Endodermal cell (in vitro differentiated cells): ENCODE data around the gene STAMBP. TPM values are rescaled to one million over a fixed set of nuclear protein-coding genes. Genes with fewer than 3 reads are reported as not detected.

ENCODE experiments used
- DNase-seq: peaks from one replicate; pipeline ENCODE4 v3.0.0-alpha.2; 2017
- H3K27ac ChIP-seq: 2 replicates; pipeline ENCODE4 v1.5.1; 2013; ENCODE audit warnings: mild to moderate bottlenecking, low read depth, low read length, moderate library complexity
- H3K27me3 ChIP-seq: 2 replicates; pipeline ENCODE4 v1.6.1; 2013; ENCODE audit warnings: mild to moderate bottlenecking, low read length, moderate library complexity; ENCODE audit not compliant: insufficient read depth, control insufficient read depth, poor library complexity, severe bottlenecking
- H3K36me3 ChIP-seq: 2 replicates; pipeline ENCODE4 v1.7.0; 2013; ENCODE audit warnings: mild to moderate bottlenecking, low read length, moderate library complexity; ENCODE audit not compliant: control insufficient read depth, insufficient read depth
- H3K4me1 ChIP-seq: one replicate; pipeline ENCODE4 v1.7.0; 2013; ENCODE audit warnings: low read length; ENCODE audit not compliant: control insufficient read depth, insufficient read depth
- H3K4me3 ChIP-seq: 2 replicates; pipeline ENCODE4 v1.5.1; 2013; ENCODE audit warnings: mild to moderate bottlenecking, low read length, moderate library complexity
- H3K9ac ChIP-seq: 2 replicates; pipeline ENCODE4 v1.6.1; 2013; ENCODE audit warnings: mild to moderate bottlenecking, low read length, moderate library complexity; ENCODE audit not compliant: poor library complexity, severe bottlenecking; ENCODE audit errors: extremely low read depth
- H3K9me3 ChIP-seq: 2 replicates; pipeline ENCODE4 v1.6.1; 2013; ENCODE audit warnings: mild to moderate bottlenecking, low read length, moderate library complexity; ENCODE audit not compliant: control insufficient read depth
- H3K27ac Mint-ChIP-seq: 2 replicates; pipeline ENCODE4 v1.8.0; 2020; ENCODE audit warnings: mixed read lengths
- H3K27me3 Mint-ChIP-seq: 2 replicates; pipeline ENCODE4 v1.8.0; 2021; ENCODE audit warnings: mild to moderate bottlenecking, mixed read lengths; ENCODE audit not compliant: insufficient read depth
- H3K36me3 Mint-ChIP-seq: 2 replicates; pipeline ENCODE4 v1.8.0; 2020; ENCODE audit warnings: low read depth, mixed read lengths
- H3K4me1 Mint-ChIP-seq: 2 replicates; pipeline ENCODE4 v1.8.0; 2020; ENCODE audit warnings: mixed read lengths
- H3K4me3 Mint-ChIP-seq: 2 replicates; pipeline ENCODE4 v1.8.0; 2020; ENCODE audit warnings: mild to moderate bottlenecking, moderate library complexity, mixed read lengths
- H3K9me3 Mint-ChIP-seq: 2 replicates; pipeline ENCODE4 v1.8.0; 2020; ENCODE audit warnings: mild to moderate bottlenecking, mixed read lengths
- CTCF ChIP-seq: fragments of 200-600 bp; sonication (generic); conservative IDR thresholded peaks from 2 replicates; pipeline ENCODE4 v1.5.0; 2021; ENCODE audit warnings: antibody characterized with exemption, mild to moderate bottlenecking
- WGBS, 2 experiments: methylation state at CpG; one replicate each; pipeline versions ENCODE4 v1.1.5 to v1.1.7; 2013; ENCODE audit warnings: missing lambda C conversion rate in 2 of 2, mixed read lengths in 1 of 2; ENCODE audit not compliant: insufficient coverage in 1 of 2, insufficient read length in 1 of 2; 5-methylcytosine and 5-hydroxymethylcytosine counted together
- total RNA-seq, 2 donors: library from RNA; stranded (reverse); fragmentation: NEBNext Ultra II Directional in 1 of 2; extraction: Animal tissue kit (Norgen Biotek cat#: 25700) in 1 of 2; gene quantifications; 2 replicates in 1 of 2; 3 replicates in 1 of 2; pipeline ENCODE4 v1.2.1, GENCODE V29; 2021

Gene STAMBP
- total RNA-seq, 2 donors from 2014 or later: 41.6 to 42.4 TPM

DNA sequence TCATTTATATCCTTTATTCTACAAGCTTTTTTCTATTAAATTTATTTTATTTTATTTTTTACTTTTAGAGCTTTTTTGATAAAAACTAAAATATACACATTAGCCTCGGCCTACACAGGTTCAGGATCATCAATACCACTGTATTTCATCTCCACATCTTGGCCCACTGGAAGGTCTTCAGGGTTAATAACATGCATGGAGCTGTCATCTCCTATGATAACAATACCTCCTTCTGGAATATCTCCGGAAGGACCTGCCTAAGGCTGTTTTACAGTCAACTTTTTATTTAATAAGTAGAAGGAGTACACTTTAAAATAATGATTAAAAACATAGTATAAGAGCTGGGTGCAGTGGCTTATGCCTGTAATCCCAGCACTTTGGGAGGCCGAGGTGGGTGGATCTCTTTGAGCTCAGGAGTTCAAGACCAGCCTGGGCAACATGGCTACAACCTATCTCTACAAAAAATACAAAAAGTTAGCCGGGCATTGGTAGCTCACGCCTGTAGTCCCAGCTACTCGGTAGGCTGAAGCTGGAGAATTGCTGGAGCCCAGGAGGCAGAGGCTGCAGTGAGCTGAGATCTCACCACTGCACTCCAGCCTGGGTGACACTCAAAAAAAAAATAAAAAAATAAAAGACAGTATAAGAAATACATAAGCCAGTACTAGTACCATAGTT, 82.2 kb downstream of the STAMBP start:
- Mint-ChIP-seq H3K27ac (no peak overlapping the region), H3K27me3 (peaks cover 2% of the 10 kb centered on the region), H3K9me3 (no peaks in the 10 kb centered on the region), H3K4me3 (no peak overlapping the region), H3K4me1 (peaks cover 2% of the 10 kb centered on the region), H3K36me3 (no peaks in the 10 kb centered on the region)
- H3K36me3 ChIP-seq: no peaks in the 10 kb centered on the region
- no peak for TF ChIP-seq CTCF
- H3K9ac ChIP-seq: no peak overlapping the region
- 76 to 92% methylated on average over 2 to 6 of the region's 6 CpGs for WGBS, 2 experiments
- no peaks in the 10 kb centered on the region for H3K9me3 ChIP-seq
- H3K4me3 ChIP-seq: no peak overlapping the region
- H3K27ac ChIP-seq: no peak overlapping the region
- no peaks in the 10 kb centered on the region for H3K4me1 ChIP-seq
- H3K27me3 ChIP-seq: no peaks in the 10 kb centered on the region
- DNase-seq: peak; percentile 17

DNA sequence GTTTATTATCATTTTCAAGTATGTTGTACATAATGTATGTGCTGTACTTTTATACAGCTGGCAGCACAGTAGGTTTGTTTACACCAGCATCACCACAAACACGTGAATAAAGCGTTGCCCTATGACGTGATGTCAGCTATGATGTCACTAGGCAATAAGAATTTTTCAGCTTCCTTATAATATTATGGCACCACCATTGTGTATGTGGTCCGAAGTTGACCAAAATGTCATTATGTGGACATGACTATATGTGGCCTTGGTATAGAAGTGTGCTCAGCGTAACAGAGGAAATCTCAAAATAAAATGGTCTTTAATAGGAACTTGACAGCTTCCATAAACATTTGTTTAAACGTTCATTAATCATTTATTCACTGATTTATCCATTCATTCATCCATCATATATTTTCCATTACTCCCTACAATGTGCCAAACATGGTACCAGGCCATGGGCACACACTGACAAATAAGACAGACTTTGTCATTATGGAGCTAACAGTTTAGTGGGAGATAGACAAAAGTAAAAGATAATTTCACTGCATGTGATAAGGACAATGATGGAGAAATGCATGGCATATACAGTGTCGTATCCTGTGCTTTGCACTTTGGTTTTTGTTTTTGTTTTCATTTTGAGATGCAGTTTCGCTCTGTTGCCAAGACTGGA, 82.9 kb downstream of the STAMBP start:
- Mint-ChIP-seq H3K4me1 (peaks cover 2% of the 10 kb centered on the region), H3K9me3 (no peaks in the 10 kb centered on the region), H3K27ac (no peak overlapping the region), H3K27me3 (peaks cover 5% of the 10 kb centered on the region), H3K4me3 (no peak overlapping the region), H3K36me3 (no peaks in the 10 kb centered on the region)
- TF ChIP-seq CTCF: no peak
- H3K27me3 ChIP-seq: no peaks in the 10 kb centered on the region
- no peak overlapping the region for H3K27ac ChIP-seq
- H3K4me3 ChIP-seq: no peak overlapping the region
- no peaks in the 10 kb centered on the region for H3K36me3 ChIP-seq
- H3K9ac ChIP-seq: no peak overlapping the region
- 91 to 97% methylated on average over 8 of the region's 8 CpGs for WGBS, 2 experiments
- no peaks in the 10 kb centered on the region for H3K9me3 ChIP-seq
- no peaks in the 10 kb centered on the region for H3K4me1 ChIP-seq
- DNase-seq: no peak

GRCh38 chr2:73913414-73914054, 84.8 kb downstream of the STAMBP start:
- TF ChIP-seq CTCF: no peak
- H3K9ac ChIP-seq: no peak overlapping the region
- Mint-ChIP-seq H3K36me3 (no peaks in the 10 kb centered on the region), H3K27ac (no peak overlapping the region), H3K4me3 (no peak overlapping the region), H3K4me1 (no peaks in the 10 kb centered on the region), H3K9me3 (no peaks in the 10 kb centered on the region), H3K27me3 (peaks cover 13% of the 10 kb centered on the region)
- DNase-seq: peak; percentile 15
- H3K27me3 ChIP-seq: no peaks in the 10 kb centered on the region
- H3K4me1 ChIP-seq: no peaks in the 10 kb centered on the region
- H3K4me3 ChIP-seq: no peak overlapping the region
- 90 to 93% methylated on average over 8 of the region's 8 CpGs for WGBS, 2 experiments
- H3K36me3 ChIP-seq: no peaks in the 10 kb centered on the region
- H3K27ac ChIP-seq: no peak overlapping the region
- H3K9me3 ChIP-seq: no peaks in the 10 kb centered on the region
